HepG2 (cell line): ENCODE results near the gene FAM174B. TPM values are rescaled to one million over a fixed set of nuclear protein-coding genes. Genes with fewer than 3 reads are reported as not detected.

Experiments used
- GABPA ChIP-seq, 2 experiments: IDR thresholded peaks; 2 replicates each; pipeline ENCODE4 v1.6.1; 2011 to 2016; ENCODE audit warnings: low read depth in 2 of 2, low read length in 1 of 2, missing biosample characterization in 1 of 2, missing genetic modification characterization in 1 of 2
- GABPB1 ChIP-seq: IDR thresholded peaks from 2 replicates; pipeline ENCODE4 v1.6.1; 2016; ENCODE audit warnings: mild to moderate bottlenecking, missing genetic modification reagents, moderate library complexity, missing compliant biosample characterization
- NFYC ChIP-seq: IDR thresholded peaks from 2 replicates; pipeline ENCODE4 v1.6.1; 2016; ENCODE audit warnings: missing genetic modification reagents, missing compliant biosample characterization
- PATZ1 ChIP-seq: sonication (generic); formaldehyde crosslinking; IDR thresholded peaks from 2 replicates; pipeline ENCODE4 v1.4.0; 2020; ENCODE audit warnings: missing genetic modification reagents
- PHF20 ChIP-seq: sonication (generic); formaldehyde crosslinking; IDR thresholded peaks from 2 replicates; pipeline ENCODE4 v1.5.0; 2020; ENCODE audit warnings: mild to moderate bottlenecking, missing genetic modification reagents
- SALL1 ChIP-seq: sonication (generic); formaldehyde crosslinking; IDR thresholded peaks from 2 replicates; pipeline ENCODE4 v1.8.0; 2022; ENCODE audit warnings: mild to moderate bottlenecking, missing genetic modification reagents
- SMC3 ChIP-seq: IDR thresholded peaks from 2 replicates; pipeline ENCODE4 v1.6.1; 2011; ENCODE audit warnings: low read length, improper control_type of control experiment
- TCF12 ChIP-seq, 2 experiments: fragments of 450-650 bp in 1 of 2; sonication (generic) in 1 of 2; formaldehyde crosslinking in 1 of 2; IDR thresholded peaks; 2 replicates each; pipeline versions ENCODE4 v1.6.1 to v1.8.0; 2017 to 2022; ENCODE audit warnings: antibody characterized with exemption in 1 of 2, mild to moderate bottlenecking in 1 of 2, missing genetic modification reagents in 1 of 2, moderate library complexity in 1 of 2
- THYN1 ChIP-seq: sonication (generic); formaldehyde crosslinking; IDR thresholded peaks from 2 replicates; pipeline ENCODE4 v1.8.1; 2023; ENCODE audit warnings: low read depth, mild to moderate bottlenecking, moderate library complexity, missing genetic modification reagents, borderline replicate concordance
- TOPORS ChIP-seq: sonication (generic); formaldehyde crosslinking; IDR thresholded peaks from 2 replicates; pipeline ENCODE4 v1.8.0; 2023; ENCODE audit warnings: mild to moderate bottlenecking, missing genetic modification reagents
- XRCC5 ChIP-seq: fragments of 200-400 bp; formaldehyde crosslinking; optimal IDR thresholded peaks from 2 replicates; pipeline ENCODE3; 2017; ENCODE audit warnings: mild to moderate bottlenecking, low read length
- ZBTB25 ChIP-seq: IDR thresholded peaks from 2 replicates; pipeline ENCODE4 v1.6.1; 2018; ENCODE audit warnings: missing genetic modification reagents
- ZNF124 ChIP-seq: sonication (generic); formaldehyde crosslinking; IDR thresholded peaks from 2 replicates; pipeline ENCODE4 v1.4.0; 2020; ENCODE audit warnings: missing genetic modification reagents
- ZNF576 ChIP-seq: sonication (generic); formaldehyde crosslinking; IDR thresholded peaks from 2 replicates; pipeline ENCODE4 v1.4.0; 2020; ENCODE audit warnings: mild to moderate bottlenecking, missing genetic modification reagents
- ZNF644 ChIP-seq: IDR thresholded peaks from 2 replicates; pipeline ENCODE4 v1.6.1; 2016; ENCODE audit warnings: low read depth
- ZNF7 ChIP-seq: IDR thresholded peaks from 2 replicates; pipeline ENCODE4 v1.6.1; 2016; ENCODE audit warnings: missing biosample characterization, missing genetic modification reagents
- ZNF780A ChIP-seq: sonication (generic); formaldehyde crosslinking; IDR thresholded peaks from 2 replicates; pipeline ENCODE4 v1.8.0; 2022; ENCODE audit warnings: mild to moderate bottlenecking, missing genetic modification reagents, moderate library complexity
- polyA plus RNA-seq, 8 experiments: library from polyadenylated mRNA; depleted of rRNA in 3 of 8; stranded (reverse) in 7 of 8; unstranded in 1 of 8; fragments of >200 nt; fragmentation: Illumina TruSeq in 4 of 8; extraction: Trizol in 4 of 8; gene quantifications; 2 replicates each; pipeline versions ENCODE4 v1.2.1 to v1.2.3, GENCODE V29; 2011 to 2016; ENCODE audit warnings: low read depth in 4 of 8, missing spikeins in 1 of 8, mixed read lengths in 1 of 8; ENCODE audit not compliant: insufficient read depth in 1 of 8
- total RNA-seq, 5 experiments: library from RNA; depleted of rRNA; stranded (reverse); fragments of >200 nt; fragmentation: Illumina TruSeq; extraction: Trizol; gene quantifications; 2 replicates each; pipeline ENCODE4 v1.2.3, GENCODE V29; 2016; ENCODE audit warnings: low read depth in 1 of 5
- TF ChIP-seq, protein P1 (sequence below): sonication (generic); formaldehyde crosslinking; IDR thresholded peaks from 2 replicates; pipeline ENCODE4 v1.5.0; 2020; ENCODE audit warnings: mild to moderate bottlenecking, missing genetic modification reagents
- TF ChIP-seq, protein P2 (sequence below): sonication (generic); formaldehyde crosslinking; IDR thresholded peaks from 2 replicates; pipeline ENCODE4 v1.5.0; 2020; ENCODE audit warnings: mild to moderate bottlenecking, missing genetic modification reagents, moderate library complexity

FAM174B gene
- total and polyA plus RNA-seq, 2 of the 13 experiments (the other 11 are each of a cell fraction or from before 2014, with no cell fraction given), result 0.90 to 2.1 TPM

DNA sequence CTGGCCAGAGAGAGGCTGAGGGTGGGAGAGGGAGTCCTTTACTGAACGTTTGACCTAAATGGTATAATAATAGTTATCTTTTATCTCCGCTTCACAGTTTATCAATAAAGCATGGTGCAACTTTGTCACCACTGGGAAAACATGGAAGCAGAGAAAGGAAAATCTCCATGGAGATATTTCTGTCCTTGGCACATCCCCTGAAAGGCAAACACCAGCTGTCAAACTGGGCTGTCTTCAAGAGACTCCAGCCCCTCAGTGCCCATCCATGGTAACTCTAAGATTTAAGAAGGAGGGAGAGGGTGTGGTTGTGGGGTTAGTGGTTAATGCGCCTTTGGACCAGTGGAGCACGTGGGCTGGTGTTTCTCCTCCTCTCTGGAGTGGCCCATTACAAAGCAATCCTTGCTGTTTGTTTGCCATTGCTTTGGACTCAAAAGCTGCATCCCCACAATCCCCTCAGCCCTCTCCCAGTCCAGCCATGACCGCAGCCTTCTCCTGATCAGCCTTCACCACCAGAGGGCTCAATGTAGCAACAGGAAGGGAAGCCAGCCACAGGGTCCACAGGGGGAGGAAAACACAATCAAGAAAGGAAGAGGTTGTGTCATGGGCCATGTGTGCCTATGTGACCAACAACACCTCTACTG lies 38.2 kb upstream of the FAM174B start (continued):
- no peak for TF ChIP-seq ZBTB25 (CRISPR knock-in tag)
- TF ChIP-seq XRCC5, result peak; percentile 69
- TF ChIP-seq ZNF576 (CRISPR knock-in tag), result peak; percentile 90; the same call in 1 of the 2 replicates
- TF ChIP-seq ZNF780A (CRISPR knock-in tag), result no peak
- TF ChIP-seq SMC3, result peak; percentile 72
- TF ChIP-seq ZNF7 (CRISPR knock-in tag), result no peak
- TF ChIP-seq PHF20 (CRISPR knock-in tag), result no peak
- TF ChIP-seq TOPORS (CRISPR knock-in tag), result no peak
- TF ChIP-seq GABPA (IDR thresholded peaks at IDR 0.05; ENCODE audit: low read depth, low read length), result no peak
- peak; percentile 36; the same call in 1 of the 2 replicates for TF ChIP-seq GABPA (CRISPR knock-in tag; IDR thresholded peaks at IDR 0.05; ENCODE audit: low read depth)
- 0 out of 2 replicates have a peak, but pooled peaks have one; percentile 20 for TF ChIP-seq ZNF644 (CRISPR knock-in tag)
- TF ChIP-seq, protein P1, sequence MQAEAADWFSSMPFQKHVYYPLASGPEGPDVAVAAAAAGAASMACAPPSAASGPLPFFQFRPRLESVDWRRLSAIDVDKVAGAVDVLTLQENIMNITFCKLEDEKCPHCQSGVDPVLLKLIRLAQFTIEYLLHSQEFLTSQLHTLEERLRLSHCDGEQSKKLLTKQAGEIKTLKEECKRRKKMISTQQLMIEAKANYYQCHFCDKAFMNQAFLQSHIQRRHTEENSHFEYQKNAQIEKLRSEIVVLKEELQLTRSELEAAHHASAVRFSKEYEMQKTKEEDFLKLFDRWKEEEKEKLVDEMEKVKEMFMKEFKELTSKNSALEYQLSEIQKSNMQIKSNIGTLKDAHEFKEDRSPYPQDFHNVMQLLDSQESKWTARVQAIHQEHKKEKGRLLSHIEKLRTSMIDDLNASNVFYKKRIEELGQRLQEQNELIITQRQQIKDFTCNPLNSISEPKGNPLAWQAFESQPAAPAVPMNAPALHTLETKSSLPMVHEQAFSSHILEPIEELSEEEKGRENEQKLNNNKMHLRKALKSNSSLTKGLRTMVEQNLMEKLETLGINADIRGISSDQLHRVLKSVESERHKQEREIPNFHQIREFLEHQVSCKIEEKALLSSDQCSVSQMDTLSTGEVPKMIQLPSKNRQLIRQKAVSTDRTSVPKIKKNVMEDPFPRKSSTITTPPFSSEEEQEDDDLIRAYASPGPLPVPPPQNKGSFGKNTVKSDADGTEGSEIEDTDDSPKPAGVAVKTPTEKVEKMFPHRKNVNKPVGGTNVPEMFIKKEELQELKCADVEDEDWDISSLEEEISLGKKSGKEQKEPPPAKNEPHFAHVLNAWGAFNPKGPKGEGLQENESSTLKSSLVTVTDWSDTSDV (CRISPR knock-in tag), result no peak
- TF ChIP-seq GABPB1 (CRISPR knock-in tag), result peak; percentile 26; the same call in 1 of the 2 replicates
- no peak for TF ChIP-seq THYN1 (CRISPR knock-in tag)
- TF ChIP-seq SALL1 (CRISPR knock-in tag), result 0 out of 2 replicates have a peak, but pooled peaks have one; percentile 16
- TF ChIP-seq, protein P2, sequence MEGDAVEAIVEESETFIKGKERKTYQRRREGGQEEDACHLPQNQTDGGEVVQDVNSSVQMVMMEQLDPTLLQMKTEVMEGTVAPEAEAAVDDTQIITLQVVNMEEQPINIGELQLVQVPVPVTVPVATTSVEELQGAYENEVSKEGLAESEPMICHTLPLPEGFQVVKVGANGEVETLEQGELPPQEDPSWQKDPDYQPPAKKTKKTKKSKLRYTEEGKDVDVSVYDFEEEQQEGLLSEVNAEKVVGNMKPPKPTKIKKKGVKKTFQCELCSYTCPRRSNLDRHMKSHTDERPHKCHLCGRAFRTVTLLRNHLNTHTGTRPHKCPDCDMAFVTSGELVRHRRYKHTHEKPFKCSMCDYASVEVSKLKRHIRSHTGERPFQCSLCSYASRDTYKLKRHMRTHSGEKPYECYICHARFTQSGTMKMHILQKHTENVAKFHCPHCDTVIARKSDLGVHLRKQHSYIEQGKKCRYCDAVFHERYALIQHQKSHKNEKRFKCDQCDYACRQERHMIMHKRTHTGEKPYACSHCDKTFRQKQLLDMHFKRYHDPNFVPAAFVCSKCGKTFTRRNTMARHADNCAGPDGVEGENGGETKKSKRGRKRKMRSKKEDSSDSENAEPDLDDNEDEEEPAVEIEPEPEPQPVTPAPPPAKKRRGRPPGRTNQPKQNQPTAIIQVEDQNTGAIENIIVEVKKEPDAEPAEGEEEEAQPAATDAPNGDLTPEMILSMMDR (CRISPR knock-in tag), result peak; percentile 72
- no peak for TF ChIP-seq ZNF124 (CRISPR knock-in tag)
- TF ChIP-seq TCF12 (IDR thresholded peaks at IDR 0.05), result no peak
- no peak for TF ChIP-seq TCF12 (CRISPR knock-in tag; IDR thresholded peaks at IDR 0.05)
- TF ChIP-seq NFYC (CRISPR knock-in tag), result no peak
- TF ChIP-seq PATZ1, result 0 out of 2 replicates have a peak, but pooled peaks have one; percentile 28
